GM19438 (cell line): ENCODE results near the gene HOXD12.

Source experiments
- ATAC-seq: cut with Tn5 transposase; IDR thresholded peaks from one replicate; pipeline ENCODE4 v1.9.1; 2021; ENCODE audit warnings: low read depth; ENCODE audit not compliant: unreplicated experiment

HOXD12 gene

GRCh38 chr2:176104316-176105077 is 4.9 kb downstream of the HOXD12 start:
- ATAC-seq = no peak

- no peak for ATAC-seq
Observed at GRCh38 chr2:176105078-176105729, 5.6 kb downstream of the HOXD12 start.

GRCh38 chr2:176105730-176106580 is 6.4 kb downstream of the HOXD12 start:
- ATAC-seq = no peak

GRCh38 chr2:176106581-176107539 is 7.3 kb downstream of the HOXD12 start, which contains the start of gene HOXD11:
Gene HOXD11, plus strand, starts transcription at chr2:176107280. Its CDS starts 76 bp downstream, at chr2:176107356.
- ATAC-seq = no peak

GRCh38 chr2:176107731-176108181 is 8.2 kb downstream of the HOXD12 start:
- no peak for ATAC-seq

GRCh38 chr2:176109192-176109901 is 9.8 kb downstream of the HOXD12 start:
- no peak for ATAC-seq

- no peak for ATAC-seq
Observed at GRCh38 chr2:176109946-176110345, 10.4 kb downstream of the HOXD12 start.

GRCh38 chr2:176110415-176111308 is 11.1 kb downstream of the HOXD12 start:
- ATAC-seq = no peak

GRCh38 chr2:176111309-176111663 is 11.7 kb downstream of the HOXD12 start:
- ATAC-seq = no peak

- no peak for ATAC-seq
Observed at GRCh38 chr2:176111846-176112374, 12.3 kb downstream of the HOXD12 start.

GRCh38 chr2:176112375-176113302 is 13.0 kb downstream of the HOXD12 start:
- no peak for ATAC-seq

GRCh38 chr2:176114120-176114929 is 14.7 kb downstream of the HOXD12 start:
- ATAC-seq = no peak

GRCh38 chr2:176114930-176115625 is 15.5 kb downstream of the HOXD12 start:
- no peak for ATAC-seq

GRCh38 chr2:176115883-176116813 is 16.6 kb downstream of the HOXD12 start, which contains the start of gene HOXD10:
Gene HOXD10, plus strand, starts transcription at chr2:176116778. Its CDS starts 56 bp downstream, at chr2:176116834.
- ATAC-seq = no peak
